Esophagus muscularis mucosa (tissue), 4 donors: ENCODE measurements around the gene TRPV2. TPM values are rescaled to one million over a fixed set of nuclear protein-coding genes. Genes with fewer than 3 reads are reported as not detected.

ENCODE experiments used
- DNase-seq: peaks from one replicate; pipeline ENCODE4 v3.0.0-alpha.2; 2017; ENCODE audit errors: extremely low spot score
- H3K27ac ChIP-seq, 4 donors: fragments of 200-600 bp; sonication (generic); replicated peaks in 1 of 4; 1 replicate in 3 of 4; 2 replicates in 1 of 4; pipeline ENCODE4 v1.5.1; 2016 to 2019; ENCODE audit warnings: mild to moderate bottlenecking in 1 of 4
- H3K27me3 ChIP-seq, 4 donors: fragments of 200-600 bp; sonication (generic); one replicate each; pipeline versions ENCODE4 v1.5.1 to v1.6.0; 2016 to 2019
- H3K36me3 ChIP-seq, 4 donors: fragments of 200-600 bp; sonication (generic); one replicate each; pipeline ENCODE4 v1.5.1; 2016 to 2019
- H3K4me1 ChIP-seq, 4 donors: fragments of 200-600 bp; sonication (generic); one replicate each; pipeline ENCODE4 v1.5.1; 2016 to 2019
- H3K4me3 ChIP-seq, 4 donors: fragments of 200-600 bp; sonication (generic); 1 replicate in 2 of 4; 2 replicates in 2 of 4; pipeline ENCODE4 v1.5.1; 2016 to 2019; ENCODE audit warnings: mild to moderate bottlenecking in 4 of 4, moderate library complexity in 1 of 4
- H3K9me3 ChIP-seq, 4 donors: fragments of 200-600 bp; sonication (generic); 1 replicate in 3 of 4; 2 replicates in 1 of 4; pipeline ENCODE4 v1.5.1; 2016 to 2019
- CTCF ChIP-seq, 3 experiments: fragments of 200-600 bp in 2 of 3; fragments of 450-650 bp in 1 of 3; sonication (generic) in 2 of 3; IDR thresholded peaks; one replicate each; pipeline ENCODE4 v1.5.1; 2017 to 2019; ENCODE audit warnings: antibody characterized with exemption in 3 of 3, mild to moderate bottlenecking in 2 of 3, moderate library complexity in 1 of 3
- EP300 ChIP-seq: sonication (generic); formaldehyde crosslinking; IDR thresholded peaks from one replicate; pipeline ENCODE4 v1.6.1; 2017; ENCODE audit warnings: antibody characterized with exemption
- POLR2A ChIP-seq: fragments of 450-650 bp; IDR thresholded peaks from one replicate; pipeline ENCODE4 v1.6.1; 2017; ENCODE audit warnings: antibody characterized with exemption, moderate library complexity, mild to moderate bottlenecking, low read depth
- POLR2AphosphoS5 ChIP-seq, 2 donors: sonication (generic); formaldehyde crosslinking; IDR thresholded peaks; one replicate each; pipeline ENCODE4 v1.6.1; 2017; ENCODE audit warnings: antibody characterized with exemption in 2 of 2
- WGBS: methylation state at CpG from one replicate; pipeline ENCODE4 v1.1.5; 2018; 5-methylcytosine and 5-hydroxymethylcytosine counted together
- intact Hi-C: fragments of 100-400 bp; cut with DNase I; formaldehyde crosslinking; loops from one replicate; pipeline ENCODE4 v1.15.1; 2023
- total RNA-seq, 4 donors: library from RNA; depleted of rRNA; stranded (reverse); fragments of >200 nt; gene quantifications; one replicate each; pipeline versions ENCODE4 v1.1.0 to v1.2.1, GENCODE V29; 2016

The TRPV2 gene
- total RNA-seq, 4 donors from 2014 or later, result 11.3 to 19.1 (median 17.7) TPM

DNA sequence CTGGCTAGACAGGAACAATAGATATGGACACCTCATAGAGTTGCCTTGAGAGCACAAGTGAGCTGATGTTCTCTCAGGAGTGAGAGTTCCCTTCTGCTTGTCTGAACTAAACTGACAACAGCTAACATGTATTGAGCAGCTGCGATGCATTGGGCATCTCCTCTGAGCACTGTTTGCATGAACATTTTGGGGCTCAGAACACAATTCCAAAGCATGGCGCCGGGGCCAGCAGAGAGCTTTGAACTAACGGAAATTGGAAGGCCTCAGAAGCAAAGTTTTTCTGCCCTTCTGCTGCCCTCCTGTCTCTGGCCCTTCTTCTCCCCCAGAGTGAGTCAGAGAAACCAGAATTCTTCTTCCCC lies 38.1 kb downstream of the TRPV2 start:
- no peak for TF ChIP-seq EP300
- TF ChIP-seq POLR2A, result no peak
- Histone ChIP-seq H3K4me1 (peaks cover 0 to 10% (median 7%) of the 10 kb centered on the region in 4 donors), H3K4me3 (no peak overlapping the region), H3K27me3 (no peaks in the 10 kb centered on the region), H3K27ac (no peak overlapping the region), H3K9me3 (no peaks in the 10 kb centered on the region), H3K36me3 (peaks cover 5 to 16% (median 10%) of the 10 kb centered on the region in 4 donors)
- 80% methylated on average over 4 of the region's 4 CpGs for WGBS
- no peak for DNase-seq
- intact Hi-C loops, result no loop called here

DNA sequence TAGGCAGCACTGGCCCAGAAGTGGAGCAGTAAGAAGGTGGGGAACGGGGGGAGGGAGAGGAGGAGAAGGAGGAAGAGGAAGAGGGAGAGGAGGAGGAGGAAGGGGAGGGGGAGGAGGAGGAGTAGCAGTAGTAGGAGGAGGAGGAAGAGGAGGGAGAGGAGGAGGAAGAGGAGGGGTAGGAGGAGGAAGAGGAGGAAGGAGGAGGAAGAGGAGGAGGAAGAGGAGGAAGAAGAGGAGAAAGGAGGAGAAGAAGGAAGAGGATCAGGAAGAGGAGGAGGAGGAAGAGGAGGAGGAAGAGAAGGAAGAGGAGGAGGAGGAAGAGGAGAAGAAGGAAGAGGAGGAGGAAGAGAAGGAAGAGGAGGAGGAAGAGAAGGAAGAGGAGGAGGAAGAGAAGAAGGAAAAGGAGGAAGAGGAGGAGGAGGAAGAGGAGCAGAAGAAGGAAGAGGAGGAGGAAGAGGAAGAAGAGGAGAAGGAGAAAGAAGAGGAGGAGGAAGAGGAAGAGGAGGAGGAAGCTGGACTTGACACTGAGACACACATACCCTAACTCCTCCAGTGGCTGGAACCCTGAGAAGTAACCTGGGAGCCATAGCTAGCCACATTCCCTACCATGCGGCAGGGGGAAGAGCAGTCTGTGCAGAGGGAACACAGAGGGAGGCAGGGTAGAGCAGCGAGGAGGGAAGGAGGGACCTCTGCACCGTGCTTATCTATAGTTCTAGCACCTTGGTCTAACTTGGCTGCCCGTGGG lies 40.8 kb downstream of the TRPV2 start:
- 88% methylated on average over 5 of the region's 5 CpGs for WGBS
- H3K4me1 ChIP-seq, result peaks cover 4 to 10% (median 8%) of the 10 kb centered on the region in 4 donors

DNA sequence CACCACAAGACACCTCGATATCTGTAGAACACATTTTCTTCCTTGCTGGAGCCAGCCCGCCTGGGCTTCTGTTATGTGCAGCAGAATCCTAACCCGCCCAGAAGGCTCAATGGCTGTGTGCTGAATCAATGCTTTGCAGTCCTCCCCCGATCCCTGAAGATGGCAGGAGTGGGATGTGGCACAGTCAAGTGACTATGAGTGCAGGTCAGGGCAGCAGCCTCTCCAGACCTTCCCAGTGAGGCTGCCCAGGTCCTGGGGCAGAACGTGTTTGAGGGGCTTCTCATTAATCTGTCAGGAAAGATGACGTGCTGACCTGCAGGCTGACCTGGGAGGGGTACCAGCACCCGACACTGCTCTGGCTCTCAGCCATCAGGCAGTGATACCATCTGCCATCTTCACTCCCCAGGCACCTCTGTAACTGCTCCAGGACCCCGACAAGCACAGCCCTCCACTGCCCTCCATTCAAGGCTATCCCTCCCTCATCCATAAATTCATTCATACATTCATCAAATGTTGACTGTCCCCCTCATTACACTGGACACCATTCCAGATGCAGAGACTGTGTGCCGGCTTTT lies 41.5 kb downstream of the TRPV2 start:
- Histone ChIP-seq H3K4me3 (no peak overlapping the region), H3K9me3 (no peaks in the 10 kb centered on the region), H3K4me1 (peaks cover 4 to 10% (median 8%) of the 10 kb centered on the region in 4 donors), H3K27ac (no peak overlapping the region), H3K27me3 (no peaks in the 10 kb centered on the region), H3K36me3 (peaks cover 0 to 5% (median 4%) of the 10 kb centered on the region in 4 donors)
- 89% methylated on average over 9 of the region's 9 CpGs for WGBS
- intact Hi-C loops, result no loop called here
- TF ChIP-seq EP300, result no peak
- TF ChIP-seq CTCF (IDR thresholded peaks at IDR 0.05), result no peak
- TF ChIP-seq POLR2AphosphoS5 (IDR thresholded peaks at IDR 0.05), result no peak
- TF ChIP-seq POLR2A, result no peak
- DNase-seq, result no peak

More for the DNA sequence above, 40.8 kb downstream of the TRPV2 start:
- DNase-seq, result no peak
- Histone ChIP-seq H3K27me3 (no peaks in the 10 kb centered on the region), H3K36me3 (peaks cover 0 to 5% (median 4%) of the 10 kb centered on the region in 4 donors), H3K4me3 (no peak overlapping the region), H3K27ac (no peak overlapping the region), H3K9me3 (no peaks in the 10 kb centered on the region)
- intact Hi-C loops, result no loop called here
- TF ChIP-seq CTCF (IDR thresholded peaks at IDR 0.05) (no peak), EP300 (no peak), POLR2AphosphoS5 (IDR thresholded peaks at IDR 0.05) (no peak), POLR2A (no peak)

DNA sequence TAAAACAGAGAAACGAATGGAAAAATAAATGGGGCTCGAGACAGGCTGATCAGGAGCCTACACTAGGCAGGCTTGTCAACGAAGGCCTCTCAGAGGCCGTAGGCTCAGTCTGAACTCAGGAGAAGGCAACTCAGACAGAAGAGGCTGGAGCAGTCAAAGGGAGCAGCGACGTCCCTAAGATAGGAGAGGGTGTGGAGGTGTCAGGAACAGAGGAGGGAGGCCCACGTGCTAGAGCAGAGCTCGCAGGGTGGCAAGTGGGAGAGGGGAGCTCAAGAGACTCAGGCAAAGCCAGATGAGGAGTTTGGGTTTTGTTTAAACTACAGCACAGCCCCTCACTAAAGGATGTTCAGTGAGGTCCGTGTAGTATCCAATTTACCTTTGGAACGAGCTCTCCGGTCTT lies 43.9 kb downstream of the TRPV2 start:
- intact Hi-C loops, result no loop called here
- TF ChIP-seq EP300, result no peak
- no peak for TF ChIP-seq CTCF (IDR thresholded peaks at IDR 0.05)
- no peak for TF ChIP-seq POLR2A
- no peak for TF ChIP-seq POLR2AphosphoS5 (IDR thresholded peaks at IDR 0.05)
- H3K36me3 ChIP-seq, result peaks cover 0 to 5% (median 4%) of the 10 kb centered on the region in 4 donors
- no peak overlapping the region for H3K27ac ChIP-seq
- no peaks in the 10 kb centered on the region for H3K9me3 ChIP-seq
- WGBS, result 76% methylated on average over 11 of the region's 11 CpGs
- no peak for DNase-seq
- peaks cover 8 to 17% (median 11%) of the 10 kb centered on the region in 4 donors for H3K4me1 ChIP-seq
- H3K27me3 ChIP-seq, result no peaks in the 10 kb centered on the region
- H3K4me3 ChIP-seq, result no peak overlapping the region

- intact Hi-C loops, result no loop called here
- Histone ChIP-seq H3K4me1 (peaks cover 9 to 21% (median 15%) of the 10 kb centered on the region in 4 donors), H3K36me3 (peaks cover 0 to 5% (median 4%) of the 10 kb centered on the region in 4 donors), H3K27me3 (no peaks in the 10 kb centered on the region), H3K4me3 (no peak overlapping the region), H3K27ac (no peak overlapping the region), H3K9me3 (no peaks in the 10 kb centered on the region)
- 84% methylated on average over 4 of the region's 5 CpGs for WGBS
- TF ChIP-seq CTCF (IDR thresholded peaks at IDR 0.05), result no peak
- no peak for TF ChIP-seq POLR2A
- TF ChIP-seq POLR2AphosphoS5 (IDR thresholded peaks at IDR 0.05), result no peak
- no peak for TF ChIP-seq EP300
- no peak for DNase-seq
Measured at GRCh38 chr17:16459855-16460550, 44.6 kb downstream of the TRPV2 start.
